Ureter (tissue), 1 donor: Measurements from ENCODE around the gene NOXRED1. TPM values are rescaled to one million over a fixed set of nuclear protein-coding genes. Genes with fewer than 3 reads are reported as not detected.

ENCODE experiments used
- DNase-seq: peaks from one replicate; pipeline ENCODE4 v3.0.0-alpha.2; 2020; ENCODE audit warnings: low spot score
- total RNA-seq: library from RNA; stranded (reverse); gene quantifications from one replicate; pipeline ENCODE4 v1.2.4, GENCODE V29; 2023
- donor health status: DM: yes; HTN: yes; CAD: no.

Gene NOXRED1
- total RNA-seq, 1 donor from 2014 or later, result 1.7 TPM

GRCh38 chr14:77407158-77407557, 16.2 kb downstream of the NOXRED1 start:
- no peak for DNase-seq

- DNase-seq, result no peak
Measured at GRCh38 chr14:77406718-77407117, 16.6 kb downstream of the NOXRED1 start.

- DNase-seq, result no peak
Measured at GRCh38 chr14:77406086-77406485, 17.2 kb downstream of the NOXRED1 start.

- DNase-seq, result no peak
Measured at GRCh38 chr14:77403768-77404167, 19.6 kb downstream of the NOXRED1 start.

DNA sequence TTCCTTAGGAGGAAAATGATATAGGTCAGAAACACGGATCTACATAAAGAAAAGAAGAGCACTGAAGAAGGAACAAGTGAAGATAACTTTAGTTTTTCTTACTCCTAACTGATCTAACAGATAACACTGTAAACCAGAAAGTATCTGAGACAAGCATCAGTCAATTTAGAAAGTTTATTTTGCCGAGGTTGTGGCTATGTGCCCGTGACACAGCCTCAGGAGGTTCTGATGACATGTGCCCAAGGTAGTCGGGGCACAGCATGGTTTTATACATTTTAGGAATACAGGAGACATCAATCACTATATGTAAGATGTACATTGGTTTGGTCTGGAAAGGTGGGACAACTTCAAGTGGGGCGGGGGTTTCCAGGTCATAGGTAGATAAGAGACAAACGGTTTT, 23.1 kb downstream of the NOXRED1 start:
- DNase-seq, result no peak

GRCh38 chr14:77390188-77390587, 33.1 kb downstream of the NOXRED1 start:
- no peak for DNase-seq

- no peak for DNase-seq
Measured at GRCh38 chr14:77378701-77379100, 44.6 kb downstream of the NOXRED1 start.

- DNase-seq, result no peak
Measured at GRCh38 chr14:77377502-77377844, 45.9 kb downstream of the NOXRED1 start.

DNA sequence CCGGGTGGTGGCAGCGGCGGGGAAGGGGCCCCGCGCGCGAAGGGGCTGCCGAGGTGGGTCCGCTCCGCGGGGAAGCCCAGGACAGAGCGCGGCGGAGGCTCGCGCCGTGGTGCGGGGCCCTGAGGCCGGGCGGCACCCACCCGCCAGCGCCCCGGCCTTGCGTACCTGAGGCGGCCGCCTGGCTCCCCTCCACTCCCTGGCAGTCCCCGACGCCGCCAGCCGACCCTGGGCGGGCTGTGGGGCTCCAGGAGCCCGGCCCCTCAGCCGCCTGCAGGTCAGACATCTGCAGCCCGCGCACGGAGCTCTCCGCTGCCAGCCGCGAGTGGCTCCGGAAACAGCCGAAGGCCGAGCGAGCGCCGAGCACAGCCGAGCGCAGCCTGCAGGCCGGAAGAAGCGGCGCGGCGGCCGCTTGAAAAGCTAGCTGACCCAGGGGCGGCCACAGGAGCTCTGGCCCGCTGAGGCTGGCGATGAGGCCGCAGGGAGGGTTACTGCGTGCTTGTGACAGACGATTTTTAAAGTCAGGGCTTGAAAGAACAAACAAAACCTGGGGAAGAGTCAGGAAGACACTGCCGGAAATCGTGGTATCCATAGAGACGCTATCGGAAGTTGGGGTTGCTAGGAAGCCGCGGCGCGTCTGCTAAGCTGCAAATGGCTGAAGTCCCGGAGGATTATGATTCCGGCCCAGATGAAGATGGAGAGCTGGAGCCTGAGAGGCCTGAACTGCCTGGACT, 46.4 kb downstream of the NOXRED1 start, which contains the start of the genes SAMD15 and TMED8:
SAMD15 (plus strand) TSS at position 609 of the 731 bp plus-strand sequence; CDS start at position 649, 40 bp downstream.
TMED8 (minus strand) TSS at position 324 of the 731 bp plus-strand sequence; CDS start at position 283, 41 bp downstream.
- DNase-seq, result peak; percentile 79

GRCh38 chr14:77375973-77376770, 47.2 kb downstream of the NOXRED1 start:
- peak; percentile 43 for DNase-seq

GRCh38 chr14:77375164-77375950, 48.0 kb downstream of the NOXRED1 start:
- no peak for DNase-seq

GRCh38 chr14:77372304-77372841, 51.0 kb downstream of the NOXRED1 start:
- no peak for DNase-seq

DNA sequence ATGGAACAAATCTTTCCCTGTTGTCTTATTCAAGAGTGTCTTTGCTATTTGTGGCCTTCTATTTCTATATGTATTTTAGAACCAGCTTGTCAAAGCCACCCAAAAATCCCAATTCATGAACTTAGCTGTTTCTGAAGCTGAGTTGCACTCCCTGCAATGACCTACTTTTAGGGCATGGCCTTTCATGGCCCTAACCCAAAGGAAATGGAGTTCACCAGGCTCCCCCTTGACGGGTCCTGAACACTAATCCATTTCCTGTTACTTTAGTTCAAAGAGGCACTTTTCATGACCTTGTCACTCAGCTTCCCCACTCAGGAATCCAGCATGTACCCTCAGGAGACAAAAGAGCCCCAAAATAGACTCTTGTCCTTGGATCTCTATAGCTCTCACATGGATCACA, 54.0 kb downstream of the NOXRED1 start:
- no peak for DNase-seq

- no peak for DNase-seq
Measured at GRCh38 chr14:77364146-77364545, 59.2 kb downstream of the NOXRED1 start.

DNA sequence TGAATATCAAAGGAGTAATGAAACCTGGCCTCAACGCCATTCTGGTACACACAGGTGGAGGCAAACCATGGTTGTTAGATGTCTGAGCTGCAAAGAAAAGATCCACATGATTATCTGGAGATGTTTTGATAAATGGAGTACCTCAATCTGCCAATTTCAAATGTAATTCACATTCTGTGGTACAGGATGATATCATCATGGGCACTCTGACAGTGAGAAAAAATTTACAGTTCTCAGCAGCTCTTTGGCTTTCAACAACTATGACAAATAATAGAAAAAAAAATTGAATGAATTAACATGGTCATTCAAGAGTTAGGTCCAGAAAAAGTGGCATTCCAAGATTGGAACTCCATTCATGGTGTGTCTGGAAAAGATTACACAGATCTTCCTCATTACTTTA, 63.7 kb downstream of the NOXRED1 start:
- DNase-seq, result no peak

- DNase-seq, result no peak
Measured at GRCh38 chr14:77356899-77357298, 66.4 kb downstream of the NOXRED1 start.

- DNase-seq, result no peak
Measured at GRCh38 chr14:77355811-77356210, 67.5 kb downstream of the NOXRED1 start.

DNA sequence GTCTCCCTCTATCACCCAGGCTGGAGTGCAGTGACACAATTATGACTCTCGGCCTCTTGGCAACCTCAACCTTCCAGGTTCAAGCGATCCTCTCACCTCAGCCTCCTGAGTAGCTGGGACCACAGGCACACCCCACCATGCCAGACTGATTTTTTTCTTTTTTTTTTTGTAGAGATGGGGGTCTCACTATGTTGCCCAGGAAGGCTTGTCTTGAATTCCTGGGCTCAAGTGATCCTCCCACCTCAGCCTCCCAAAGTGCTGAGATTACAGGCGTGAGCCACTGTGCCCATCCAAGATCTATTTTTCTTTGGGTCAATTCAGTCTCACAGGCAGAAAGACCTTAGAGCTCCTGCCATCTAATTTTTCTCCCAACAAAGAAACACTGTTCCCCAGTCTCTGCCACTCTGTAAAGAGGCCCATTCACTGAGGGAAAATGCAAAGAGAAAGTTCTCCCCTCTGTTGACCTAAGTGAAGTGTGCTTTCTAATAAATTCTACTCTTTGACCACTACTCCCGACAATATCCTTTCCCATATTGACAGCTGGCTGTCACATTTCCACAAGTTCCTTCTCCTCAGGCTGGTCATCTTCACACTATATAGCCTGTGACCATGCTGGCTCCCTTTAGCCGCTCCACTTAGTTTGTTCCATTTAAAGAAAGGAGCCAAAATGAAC, 69.7 kb downstream of the NOXRED1 start:
- DNase-seq, result no peak

DNA sequence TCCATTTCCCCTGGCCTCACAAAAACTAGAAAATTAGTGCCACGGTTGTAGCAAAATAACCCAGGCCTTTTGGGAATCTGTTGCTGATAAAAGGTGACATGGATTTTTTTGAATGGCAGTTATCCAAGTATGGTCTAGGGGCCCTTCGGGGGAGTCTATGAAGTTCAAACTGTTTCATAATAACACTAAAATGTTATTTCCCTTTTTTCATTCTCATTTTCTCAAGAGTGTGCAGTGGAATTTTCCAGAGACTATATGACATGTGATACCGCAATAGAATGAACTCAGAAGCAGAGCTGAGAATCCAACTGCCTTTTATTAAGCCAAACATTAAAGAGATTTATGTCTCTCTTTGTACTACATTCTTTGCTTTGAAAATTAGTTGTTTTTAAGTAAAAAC, 75.6 kb downstream of the NOXRED1 start:
- DNase-seq, result no peak

DNA sequence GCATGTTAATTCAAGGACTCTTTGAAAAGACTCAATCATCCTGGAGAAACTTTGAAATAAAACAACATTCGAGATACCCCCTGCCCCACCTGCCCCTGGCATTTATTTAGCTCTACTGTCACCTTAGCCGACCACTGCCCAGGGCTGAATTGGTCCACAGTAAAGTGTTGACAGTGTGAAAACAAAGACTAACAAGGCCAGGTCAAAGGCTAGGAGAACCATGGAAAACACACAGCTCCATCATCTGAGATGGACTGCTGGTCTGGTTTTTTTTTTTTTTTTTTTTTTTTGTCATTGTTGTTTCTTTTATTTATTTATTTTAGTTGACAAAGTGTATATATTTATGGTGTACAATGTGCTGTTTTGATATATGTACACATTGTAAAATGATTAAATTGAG, 76.8 kb downstream of the NOXRED1 start:
- no peak for DNase-seq

DNA sequence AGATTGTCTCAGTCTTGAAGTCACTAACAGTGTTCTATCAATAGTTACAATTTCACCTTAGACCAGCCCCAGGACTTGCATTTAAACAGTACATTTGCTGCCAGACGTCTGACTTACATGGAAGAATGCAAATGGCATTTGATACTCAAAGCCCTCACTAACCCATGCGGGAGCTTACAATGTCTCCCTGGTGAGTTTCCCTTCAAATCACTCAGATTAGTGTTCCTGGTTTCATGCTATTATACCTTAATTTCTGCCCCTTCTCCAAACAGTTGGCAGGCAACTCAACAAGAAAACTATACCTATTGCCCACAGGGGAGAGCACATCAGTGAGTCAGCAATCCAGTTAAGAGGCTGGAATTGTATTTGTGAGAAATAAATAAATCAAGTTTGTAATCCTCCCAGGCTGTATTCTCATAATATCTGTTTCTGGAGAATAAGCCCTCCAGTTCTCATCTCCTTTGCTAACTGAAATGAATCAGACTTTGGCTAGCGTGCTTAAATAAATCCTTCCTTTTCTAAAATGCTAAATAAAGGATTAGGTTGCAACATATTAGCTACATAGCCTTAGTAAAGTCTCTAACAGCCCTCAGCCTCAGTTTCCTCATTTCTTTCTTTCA, 78.8 kb downstream of the NOXRED1 start:
- no peak for DNase-seq
